ENCODE measurements around the gene GULP1. TPM values are rescaled to one million over a fixed set of nuclear protein-coding genes. Genes with fewer than 3 reads are reported as not detected.

The GULP1 gene
- total and polyA plus RNA-seq, 2 donors: 4.1 to 4.8 TPM

GRCh38 chr2:188267776-188268175, 23.9 kb upstream of the GULP1 start:
- no peaks in the 10 kb centered on the region for H3K9me3 ChIP-seq (ENCODE audit: control insufficient read depth in 2 of 2, insufficient read depth in 1 of 2, low read length in 1 of 2)
- no peaks in the 10 kb centered on the region for H3K27me3 ChIP-seq (ENCODE audit: control insufficient read depth in 2 of 2, insufficient read depth in 1 of 2, low read length in 1 of 2)
- no peaks in the 10 kb centered on the region for H3K4me1 ChIP-seq (ENCODE audit: control insufficient read depth in 2 of 2, insufficient read depth in 2 of 2, low read length in 2 of 2)
- no peak for DNase-seq (ENCODE audit: low read depth in 6 of 9, low spot score in 9 of 9)
- H3K4me3 ChIP-seq (ENCODE audit: low read length in 2 of 2): no peak overlapping the region
- WGBS: 98% methylated on average over 2 of the region's 2 CpGs
- H3K36me3 ChIP-seq (ENCODE audit: control insufficient read depth in 2 of 2, insufficient read depth in 2 of 2, low read length in 1 of 2): no peaks in the 10 kb centered on the region
- no peak overlapping the region for H3K27ac ChIP-seq (ENCODE audit: low read depth in 1 of 2, low read length in 1 of 2)

DNA sequence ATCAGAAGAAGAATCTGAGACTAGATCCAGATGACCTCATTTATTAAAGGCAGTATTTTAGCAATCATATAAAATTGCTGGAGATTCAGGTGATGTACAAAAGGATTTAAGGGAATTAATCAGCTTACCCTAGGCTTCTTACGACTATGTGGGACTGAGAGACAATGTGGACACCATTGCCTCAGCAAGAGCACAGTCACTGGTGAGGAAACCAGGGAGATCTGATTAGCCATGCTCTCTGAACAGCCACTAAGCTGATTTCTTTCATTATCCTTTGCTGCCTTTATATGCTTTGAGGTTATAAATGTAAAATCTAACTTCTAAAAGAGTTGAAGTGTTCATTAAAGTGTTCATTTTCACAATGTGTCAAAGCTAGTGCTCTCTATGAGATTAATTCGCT, 22.7 kb upstream of the GULP1 start:
- WGBS: 91% methylated on average over 2 of the region's 2 CpGs
- Histone ChIP-seq H3K27ac (ENCODE audit: low read depth in 1 of 2, low read length in 1 of 2) (no peak overlapping the region), H3K9me3 (ENCODE audit: control insufficient read depth in 2 of 2, insufficient read depth in 1 of 2, low read length in 1 of 2) (no peaks in the 10 kb centered on the region), H3K4me1 (ENCODE audit: control insufficient read depth in 2 of 2, insufficient read depth in 2 of 2, low read length in 2 of 2) (no peaks in the 10 kb centered on the region), H3K36me3 (ENCODE audit: control insufficient read depth in 2 of 2, insufficient read depth in 2 of 2, low read length in 1 of 2) (no peaks in the 10 kb centered on the region), H3K27me3 (ENCODE audit: control insufficient read depth in 2 of 2, insufficient read depth in 1 of 2, low read length in 1 of 2) (no peaks in the 10 kb centered on the region), H3K4me3 (ENCODE audit: low read length in 2 of 2) (no peak overlapping the region)
- DNase-seq (ENCODE audit: low read depth in 6 of 9, low spot score in 9 of 9): no peak

DNA sequence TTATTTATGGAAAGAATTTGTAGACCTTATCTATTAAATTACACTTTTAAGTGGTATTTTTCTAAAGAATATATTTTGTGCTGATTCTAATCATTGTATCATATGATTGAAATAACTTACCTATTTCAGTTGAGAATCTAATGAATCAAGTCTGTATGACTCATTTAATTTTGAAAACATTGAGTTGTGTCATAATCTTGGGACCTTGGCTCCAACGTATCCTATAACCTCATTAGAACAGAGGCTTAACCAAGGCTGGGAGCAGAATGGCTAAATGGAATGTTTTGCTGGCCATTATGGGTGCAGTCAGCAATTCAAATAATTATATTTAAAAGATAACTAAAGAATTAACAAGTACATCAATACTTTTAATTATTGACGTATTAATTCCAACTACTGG, 19.6 kb upstream of the GULP1 start:
- Histone ChIP-seq H3K27ac (ENCODE audit: low read depth in 1 of 2, low read length in 1 of 2) (no peak overlapping the region), H3K36me3 (ENCODE audit: control insufficient read depth in 2 of 2, insufficient read depth in 2 of 2, low read length in 1 of 2) (no peaks in the 10 kb centered on the region), H3K9me3 (ENCODE audit: control insufficient read depth in 2 of 2, insufficient read depth in 1 of 2, low read length in 1 of 2) (no peaks in the 10 kb centered on the region), H3K4me1 (ENCODE audit: control insufficient read depth in 2 of 2, insufficient read depth in 2 of 2, low read length in 2 of 2) (no peaks in the 10 kb centered on the region), H3K27me3 (ENCODE audit: control insufficient read depth in 2 of 2, insufficient read depth in 1 of 2, low read length in 1 of 2) (no peaks in the 10 kb centered on the region), H3K4me3 (ENCODE audit: low read length in 2 of 2) (no peak overlapping the region)
- WGBS: 98% methylated on average over 2 of the region's 2 CpGs
- no peak for DNase-seq (ENCODE audit: low read depth in 6 of 9, low spot score in 9 of 9)

GRCh38 chr2:188274274-188274673, 17.4 kb upstream of the GULP1 start:
- Histone ChIP-seq H3K27me3 (ENCODE audit: control insufficient read depth in 2 of 2, insufficient read depth in 1 of 2, low read length in 1 of 2) (no peaks in the 10 kb centered on the region), H3K4me1 (ENCODE audit: control insufficient read depth in 2 of 2, insufficient read depth in 2 of 2, low read length in 2 of 2) (no peaks in the 10 kb centered on the region), H3K27ac (ENCODE audit: low read depth in 1 of 2, low read length in 1 of 2) (no peak overlapping the region), H3K4me3 (ENCODE audit: low read length in 2 of 2) (no peak overlapping the region), H3K9me3 (ENCODE audit: control insufficient read depth in 2 of 2, insufficient read depth in 1 of 2, low read length in 1 of 2) (no peaks in the 10 kb centered on the region), H3K36me3 (ENCODE audit: control insufficient read depth in 2 of 2, insufficient read depth in 2 of 2, low read length in 1 of 2) (no peaks in the 10 kb centered on the region)
- no peak for DNase-seq (ENCODE audit: low read depth in 6 of 9, low spot score in 9 of 9)
- WGBS: 94% methylated on average over 2 of the region's 2 CpGs

DNA sequence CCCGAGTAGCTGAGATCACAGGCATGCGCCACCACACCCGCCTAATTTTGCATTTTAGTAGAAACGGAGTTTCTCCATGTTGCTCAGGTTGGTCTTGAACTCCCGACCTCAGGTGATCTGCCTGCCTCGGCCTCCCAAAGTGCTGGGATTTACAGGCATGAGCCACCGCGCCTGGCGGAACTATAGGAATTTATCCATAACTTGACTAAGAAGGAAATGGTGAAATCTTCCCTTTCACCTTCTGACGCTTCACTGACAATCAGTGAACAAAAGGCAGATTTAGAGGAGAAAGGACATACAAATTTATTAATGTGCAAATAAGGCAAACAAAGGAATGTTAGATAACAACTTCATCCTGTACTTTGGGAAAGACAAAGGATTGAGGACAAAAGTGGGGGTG, 15.4 kb upstream of the GULP1 start:
- H3K4me3 ChIP-seq (ENCODE audit: low read length in 2 of 2): no peak overlapping the region
- H3K9me3 ChIP-seq (ENCODE audit: control insufficient read depth in 2 of 2, insufficient read depth in 1 of 2, low read length in 1 of 2): no peaks in the 10 kb centered on the region
- H3K27me3 ChIP-seq (ENCODE audit: control insufficient read depth in 2 of 2, insufficient read depth in 1 of 2, low read length in 1 of 2): no peaks in the 10 kb centered on the region
- 90% methylated on average over 10 of the region's 10 CpGs for WGBS
- DNase-seq (ENCODE audit: low read depth in 6 of 9, low spot score in 9 of 9): no peak
- H3K4me1 ChIP-seq (ENCODE audit: control insufficient read depth in 2 of 2, insufficient read depth in 2 of 2, low read length in 2 of 2): no peaks in the 10 kb centered on the region
- no peaks in the 10 kb centered on the region for H3K36me3 ChIP-seq (ENCODE audit: control insufficient read depth in 2 of 2, insufficient read depth in 2 of 2, low read length in 1 of 2)
- H3K27ac ChIP-seq (ENCODE audit: low read depth in 1 of 2, low read length in 1 of 2): no peak overlapping the region

- Histone ChIP-seq H3K27ac (ENCODE audit: low read depth in 1 of 2, low read length in 1 of 2) (no peak overlapping the region), H3K27me3 (ENCODE audit: control insufficient read depth in 2 of 2, insufficient read depth in 1 of 2, low read length in 1 of 2) (no peaks in the 10 kb centered on the region), H3K9me3 (ENCODE audit: control insufficient read depth in 2 of 2, insufficient read depth in 1 of 2, low read length in 1 of 2) (no peaks in the 10 kb centered on the region), H3K4me1 (ENCODE audit: control insufficient read depth in 2 of 2, insufficient read depth in 2 of 2, low read length in 2 of 2) (no peaks in the 10 kb centered on the region), H3K4me3 (ENCODE audit: low read length in 2 of 2) (no peak overlapping the region), H3K36me3 (ENCODE audit: control insufficient read depth in 2 of 2, insufficient read depth in 2 of 2, low read length in 1 of 2) (no peaks in the 10 kb centered on the region)
- no peak for DNase-seq (ENCODE audit: low read depth in 6 of 9, low spot score in 9 of 9)
- 95% methylated on average over 5 of the region's 5 CpGs for WGBS
These were observed 13.9 kb upstream of the GULP1 start for GRCh38 chr2:188277786-188278185.

DNA sequence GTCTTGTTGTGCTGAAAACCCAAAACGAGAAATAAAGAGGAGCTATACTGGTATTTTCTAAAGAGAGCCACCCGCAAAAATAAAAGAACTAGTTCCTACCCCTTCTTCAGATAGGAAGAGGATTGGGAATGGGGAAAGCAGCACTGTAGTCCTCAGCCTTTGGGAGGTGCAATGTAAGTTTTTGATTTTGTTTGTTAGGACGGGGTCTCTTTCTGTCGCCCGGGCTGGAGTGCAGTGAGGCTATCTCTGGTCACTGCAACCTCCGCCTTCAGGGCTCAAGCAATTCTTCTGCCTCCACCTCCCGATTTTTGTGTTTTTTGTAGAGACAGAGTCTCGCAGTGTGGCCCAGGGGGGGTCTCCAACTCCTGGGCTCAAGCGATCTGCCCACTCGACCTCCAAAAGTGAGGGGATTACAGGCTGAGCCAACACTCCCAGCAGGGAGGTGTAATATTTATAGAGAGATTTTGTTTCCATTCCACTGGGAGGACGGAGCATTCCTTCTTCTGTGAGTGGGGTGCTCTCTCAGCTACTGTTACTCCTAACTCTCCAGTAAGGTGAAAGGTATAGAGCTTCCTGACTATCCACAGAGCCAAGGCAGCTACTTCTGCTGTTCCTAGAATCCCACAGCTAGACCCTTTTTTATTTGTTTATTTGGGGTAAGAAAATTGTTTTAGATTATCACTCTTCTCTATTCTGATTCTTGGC, 13.1 kb upstream of the GULP1 start:
- Histone ChIP-seq H3K4me3 (ENCODE audit: low read length in 2 of 2) (no peak overlapping the region), H3K27me3 (ENCODE audit: control insufficient read depth in 2 of 2, insufficient read depth in 1 of 2, low read length in 1 of 2) (no peaks in the 10 kb centered on the region), H3K27ac (ENCODE audit: low read depth in 1 of 2, low read length in 1 of 2) (no peak overlapping the region), H3K9me3 (ENCODE audit: control insufficient read depth in 2 of 2, insufficient read depth in 1 of 2, low read length in 1 of 2) (no peaks in the 10 kb centered on the region), H3K4me1 (ENCODE audit: control insufficient read depth in 2 of 2, insufficient read depth in 2 of 2, low read length in 2 of 2) (no peaks in the 10 kb centered on the region), H3K36me3 (ENCODE audit: control insufficient read depth in 2 of 2, insufficient read depth in 2 of 2, low read length in 1 of 2) (no peaks in the 10 kb centered on the region)
- DNase-seq (ENCODE audit: low read depth in 6 of 9, low spot score in 9 of 9): no peak
- 77% methylated on average over 11 of the region's 11 CpGs for WGBS

- Histone ChIP-seq H3K4me3 (ENCODE audit: low read length in 2 of 2) (no peak overlapping the region), H3K9me3 (ENCODE audit: control insufficient read depth in 2 of 2, insufficient read depth in 1 of 2, low read length in 1 of 2) (no peaks in the 10 kb centered on the region), H3K27me3 (ENCODE audit: control insufficient read depth in 2 of 2, insufficient read depth in 1 of 2, low read length in 1 of 2) (no peaks in the 10 kb centered on the region), H3K4me1 (ENCODE audit: control insufficient read depth in 2 of 2, insufficient read depth in 2 of 2, low read length in 2 of 2) (no peaks in the 10 kb centered on the region), H3K36me3 (ENCODE audit: control insufficient read depth in 2 of 2, insufficient read depth in 2 of 2, low read length in 1 of 2) (no peaks in the 10 kb centered on the region), H3K27ac (ENCODE audit: low read depth in 1 of 2, low read length in 1 of 2) (no peak overlapping the region)
- 64% methylated on average over 2 of the region's 2 CpGs for WGBS
- DNase-seq (ENCODE audit: low read depth in 6 of 9, low spot score in 9 of 9): no peak
These were observed 12.6 kb upstream of the GULP1 start for GRCh38 chr2:188279093-188279445.

- Histone ChIP-seq H3K4me3 (ENCODE audit: low read length in 2 of 2) (no peak overlapping the region), H3K27ac (ENCODE audit: low read depth in 1 of 2, low read length in 1 of 2) (no peak overlapping the region), H3K36me3 (ENCODE audit: control insufficient read depth in 2 of 2, insufficient read depth in 2 of 2, low read length in 1 of 2) (no peaks in the 10 kb centered on the region), H3K9me3 (ENCODE audit: control insufficient read depth in 2 of 2, insufficient read depth in 1 of 2, low read length in 1 of 2) (no peaks in the 10 kb centered on the region), H3K4me1 (ENCODE audit: control insufficient read depth in 2 of 2, insufficient read depth in 2 of 2, low read length in 2 of 2) (no peaks in the 10 kb centered on the region), H3K27me3 (ENCODE audit: control insufficient read depth in 2 of 2, insufficient read depth in 1 of 2, low read length in 1 of 2) (no peaks in the 10 kb centered on the region)
- WGBS: 84% methylated on average over 2 of the region's 2 CpGs
- no peak for DNase-seq (ENCODE audit: low read depth in 6 of 9, low spot score in 9 of 9)
These were observed 10.9 kb upstream of the GULP1 start for GRCh38 chr2:188280811-188281222.

- H3K4me1 ChIP-seq (ENCODE audit: control insufficient read depth in 2 of 2, insufficient read depth in 2 of 2, low read length in 2 of 2): no peaks in the 10 kb centered on the region
- no peaks in the 10 kb centered on the region for H3K36me3 ChIP-seq (ENCODE audit: control insufficient read depth in 2 of 2, insufficient read depth in 2 of 2, low read length in 1 of 2)
- DNase-seq (ENCODE audit: low read depth in 6 of 9, low spot score in 9 of 9): no peak
These were observed 8.8 kb upstream of the GULP1 start for GRCh38 chr2:188282907-188283306.

More at GRCh38 chr2:188282907-188283306, 8.8 kb upstream of the GULP1 start:
- no peak overlapping the region for H3K27ac ChIP-seq (ENCODE audit: low read depth in 1 of 2, low read length in 1 of 2)
- H3K4me3 ChIP-seq (ENCODE audit: low read length in 2 of 2): no peak overlapping the region
- no peaks in the 10 kb centered on the region for H3K27me3 ChIP-seq (ENCODE audit: control insufficient read depth in 2 of 2, insufficient read depth in 1 of 2, low read length in 1 of 2)
- H3K9me3 ChIP-seq (ENCODE audit: control insufficient read depth in 2 of 2, insufficient read depth in 1 of 2, low read length in 1 of 2): no peaks in the 10 kb centered on the region

All from thymus (tissue), 11 donors.